Tongue (tissue), 2 donors: ENCODE measurements around the gene NRROS. TPM values are rescaled to one million over a fixed set of nuclear protein-coding genes. Genes with fewer than 3 reads are reported as not detected.

ENCODE experiments used
- DNase-seq: peaks from one replicate; pipeline ENCODE4 v3.0.0-alpha.2; 2015
- total RNA-seq: library from RNA; depleted of rRNA; stranded (reverse); fragments of >200 nt; gene quantifications from one replicate; pipeline ENCODE4 v1.2.3, GENCODE V29; 2014

The NRROS gene
- total RNA-seq, 1 donor from 2014 or later: 3.9 TPM

- peak; percentile 30 for DNase-seq
Measured at GRCh38 chr3:196650740-196651311, 11.3 kb downstream of the NRROS start.

GRCh38 chr3:196651819-196652218 lies 12.3 kb downstream of the NRROS start:
- no peak for DNase-seq

GRCh38 chr3:196652961-196653795 lies 13.7 kb downstream of the NRROS start:
- DNase-seq: no peak

- DNase-seq: no peak
Measured at GRCh38 chr3:196654006-196654734, 14.7 kb downstream of the NRROS start.

GRCh38 chr3:196654735-196655090 lies 15.2 kb downstream of the NRROS start:
- DNase-seq: no peak

GRCh38 chr3:196655496-196655895 lies 16.0 kb downstream of the NRROS start:
- DNase-seq: no peak

- no peak for DNase-seq
Measured at GRCh38 chr3:196656213-196656612, 16.7 kb downstream of the NRROS start.

GRCh38 chr3:196659901-196660351 lies 20.4 kb downstream of the NRROS start:
- no peak for DNase-seq

- DNase-seq: no peak
Measured at GRCh38 chr3:196660381-196661166, 21.1 kb downstream of the NRROS start.

- DNase-seq: peak; percentile 14
Measured at GRCh38 chr3:196661400-196661799, 21.9 kb downstream of the NRROS start.

- peak; percentile 17 for DNase-seq
Measured at GRCh38 chr3:196662033-196662432, 22.5 kb downstream of the NRROS start.

- DNase-seq: no peak
Measured at GRCh38 chr3:196662711-196663571, 23.4 kb downstream of the NRROS start.

GRCh38 chr3:196666001-196666867 lies 26.7 kb downstream of the NRROS start:
- peak; percentile 64 for DNase-seq

GRCh38 chr3:196667056-196667825 lies 27.7 kb downstream of the NRROS start:
- no peak for DNase-seq

- DNase-seq: no peak
Measured at GRCh38 chr3:196670339-196670738, 30.8 kb downstream of the NRROS start.

GRCh38 chr3:196673632-196674031 lies 34.1 kb downstream of the NRROS start:
- DNase-seq: no peak

GRCh38 chr3:196677353-196677752 lies 37.9 kb downstream of the NRROS start:
- DNase-seq: no peak

- DNase-seq: no peak
Measured at GRCh38 chr3:196677931-196678330, 38.4 kb downstream of the NRROS start.
